ENCODE data around the gene RNF144B. TPM values are rescaled to one million over a fixed set of nuclear protein-coding genes. Genes with fewer than 3 reads are reported as not detected.

RNF144B gene
- total and polyA plus RNA-seq, 2 donors (not counting 1 experiment from before 2014, with no cell fraction given): 3.0 to 17.0 TPM

DNA sequence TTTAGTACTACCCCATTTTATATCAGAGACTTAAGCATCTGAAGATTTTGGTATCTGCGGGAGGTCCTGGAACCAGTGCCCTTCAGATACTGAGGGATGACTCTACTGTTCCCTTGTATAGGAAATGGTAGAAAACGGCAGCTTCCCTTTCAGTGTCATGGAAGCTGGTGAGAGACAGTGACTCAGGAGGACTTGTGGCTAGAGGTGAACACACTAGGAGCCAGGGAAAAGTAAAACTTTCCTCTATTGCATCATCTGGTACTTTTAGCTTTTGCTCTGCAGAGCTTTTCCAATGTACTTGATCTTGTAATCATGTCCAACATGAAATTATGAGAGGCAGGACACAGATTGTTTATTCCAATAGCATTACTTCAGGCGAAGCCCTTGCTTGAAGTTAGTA is 45.0 kb downstream of the RNF144B start:
- 100% methylated on average over 1 of the region's 3 CpGs for WGBS (ENCODE audit: insufficient coverage)
- H3K27me3 Mint-ChIP-seq: no peaks in the 10 kb centered on the region
- no peak overlapping the region for H3K27ac ChIP-seq (ENCODE audit: low read length in 2 of 2)
- H3K4me3 ChIP-seq (ENCODE audit: control extremely low read depth in 1 of 5, extremely low read depth in 1 of 5, insufficient read depth in 1 of 5, low read depth in 2 of 5, low read length in 4 of 5): no peak overlapping the region
- no peak overlapping the region for H3K27ac Mint-ChIP-seq
- no peak overlapping the region for H3K9ac ChIP-seq (ENCODE audit: low read length)
- no peaks in the 10 kb centered on the region for H3K9me3 Mint-ChIP-seq (ENCODE audit: insufficient read depth)
- no peak for DNase-seq
- H2AFZ ChIP-seq (ENCODE audit: insufficient read depth, low read depth, low read length, poor library complexity, severe bottlenecking): no peak overlapping the region
- no peak overlapping the region for H3K4me2 ChIP-seq (replicated peaks; ENCODE audit: low read depth, low read length, poor library complexity, severe bottlenecking)
- ATAC-seq (ENCODE audit: low read depth): no peak
- H3K79me2 ChIP-seq (ENCODE audit: control insufficient read depth, insufficient read depth, low read length): peaks cover 46% of the 10 kb centered on the region
- TF ChIP-seq, protein P1, sequence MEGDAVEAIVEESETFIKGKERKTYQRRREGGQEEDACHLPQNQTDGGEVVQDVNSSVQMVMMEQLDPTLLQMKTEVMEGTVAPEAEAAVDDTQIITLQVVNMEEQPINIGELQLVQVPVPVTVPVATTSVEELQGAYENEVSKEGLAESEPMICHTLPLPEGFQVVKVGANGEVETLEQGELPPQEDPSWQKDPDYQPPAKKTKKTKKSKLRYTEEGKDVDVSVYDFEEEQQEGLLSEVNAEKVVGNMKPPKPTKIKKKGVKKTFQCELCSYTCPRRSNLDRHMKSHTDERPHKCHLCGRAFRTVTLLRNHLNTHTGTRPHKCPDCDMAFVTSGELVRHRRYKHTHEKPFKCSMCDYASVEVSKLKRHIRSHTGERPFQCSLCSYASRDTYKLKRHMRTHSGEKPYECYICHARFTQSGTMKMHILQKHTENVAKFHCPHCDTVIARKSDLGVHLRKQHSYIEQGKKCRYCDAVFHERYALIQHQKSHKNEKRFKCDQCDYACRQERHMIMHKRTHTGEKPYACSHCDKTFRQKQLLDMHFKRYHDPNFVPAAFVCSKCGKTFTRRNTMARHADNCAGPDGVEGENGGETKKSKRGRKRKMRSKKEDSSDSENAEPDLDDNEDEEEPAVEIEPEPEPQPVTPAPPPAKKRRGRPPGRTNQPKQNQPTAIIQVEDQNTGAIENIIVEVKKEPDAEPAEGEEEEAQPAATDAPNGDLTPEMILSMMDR (IDR thresholded peaks at IDR 0.05): no peak
- H3K4me1 Mint-ChIP-seq: peaks cover 11% of the 10 kb centered on the region
- H3K4me1 ChIP-seq (ENCODE audit: control insufficient read depth in 2 of 2, insufficient read depth in 2 of 2, low read length in 2 of 2): no peaks in the 10 kb centered on the region
- H3K36me3 ChIP-seq (replicated peaks in 1 of 2; ENCODE audit: control extremely low read depth in 1 of 2, control insufficient read depth in 1 of 2, extremely low read depth in 1 of 2, insufficient read depth in 2 of 2, low read length in 1 of 2): peaks cover 7 to 10% of the 10 kb centered on the region in 2 experiments
- ChIA-PET CTCF (no interaction called here), POLR2A (no interaction called here)
- H3K4me3 Mint-ChIP-seq: no peak overlapping the region
- H3K9me3 ChIP-seq (ENCODE audit: control extremely low read depth in 1 of 3, control insufficient read depth in 2 of 3, insufficient read depth in 1 of 3, low read length in 2 of 3): no peaks in the 10 kb centered on the region
- no peaks in the 10 kb centered on the region for H3K27me3 ChIP-seq (replicated peaks in 1 of 4; ENCODE audit: control extremely low read depth in 1 of 4, control insufficient read depth in 3 of 4, insufficient read depth in 4 of 4, low read length in 3 of 4)
- H4K20me1 ChIP-seq (ENCODE audit: control insufficient read depth, insufficient read depth, low read length, poor library complexity, severe bottlenecking): no peaks in the 10 kb centered on the region
- intact Hi-C loops (cut with micrococcal nuclease): no loop called here

DNA sequence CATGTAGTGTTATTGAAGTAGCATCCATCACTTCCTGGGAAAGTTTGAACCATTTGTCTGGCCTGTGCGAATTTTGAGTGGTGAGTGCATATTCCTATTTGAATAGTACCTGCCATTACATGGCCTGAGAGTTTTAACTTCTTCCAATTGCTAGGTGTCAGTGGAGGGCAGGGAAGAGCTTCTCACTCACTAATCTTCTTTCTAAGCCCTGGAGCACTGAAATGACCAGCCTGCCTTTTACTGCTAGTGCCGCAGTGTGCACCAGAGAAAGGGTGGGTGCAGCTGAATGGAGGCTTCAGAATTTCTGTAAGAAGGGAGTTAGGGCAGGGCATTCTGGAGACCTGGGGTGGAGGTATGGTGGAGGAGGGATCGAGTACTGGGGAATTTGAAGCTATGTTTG is 45.5 kb downstream of the RNF144B start:
- TF ChIP-seq EZH2 (IDR thresholded peaks at IDR 0.05; ENCODE audit: borderline replicate concordance, insufficient read depth, low read depth, low read length, poor library complexity, severe bottlenecking): no peak
- TF ChIP-seq, protein P1 (IDR thresholded peaks at IDR 0.05): no peak

More for the DNA sequence above, 45.5 kb downstream of the RNF144B start:
- Histone ChIP-seq H3K4me2 (replicated peaks; ENCODE audit: low read depth, low read length, poor library complexity, severe bottlenecking) (no peak overlapping the region), H3K27me3 (replicated peaks in 1 of 4; ENCODE audit: control extremely low read depth in 1 of 4, control insufficient read depth in 3 of 4, insufficient read depth in 4 of 4, low read length in 3 of 4) (no peaks in the 10 kb centered on the region), H3K36me3 (replicated peaks in 1 of 2; ENCODE audit: control extremely low read depth in 1 of 2, control insufficient read depth in 1 of 2, extremely low read depth in 1 of 2, insufficient read depth in 2 of 2, low read length in 1 of 2) (peaks cover 7 to 9% of the 10 kb centered on the region in 2 experiments), H3K9me3 (ENCODE audit: control extremely low read depth in 1 of 3, control insufficient read depth in 2 of 3, insufficient read depth in 1 of 3, low read length in 2 of 3) (no peaks in the 10 kb centered on the region), H3K4me3 (ENCODE audit: control extremely low read depth in 1 of 5, extremely low read depth in 1 of 5, insufficient read depth in 1 of 5, low read depth in 2 of 5, low read length in 4 of 5) (no peak overlapping the region), H4K20me1 (ENCODE audit: control insufficient read depth, insufficient read depth, low read length, poor library complexity, severe bottlenecking) (no peaks in the 10 kb centered on the region), H3K27ac (ENCODE audit: low read length in 2 of 2) (no peak overlapping the region), H3K79me2 (ENCODE audit: control insufficient read depth, insufficient read depth, low read length) (peaks cover 45% of the 10 kb centered on the region), H3K4me1 (ENCODE audit: control insufficient read depth in 2 of 2, insufficient read depth in 2 of 2, low read length in 2 of 2) (no peaks in the 10 kb centered on the region), H2AFZ (ENCODE audit: insufficient read depth, low read depth, low read length, poor library complexity, severe bottlenecking) (no peak overlapping the region), H3K9ac (ENCODE audit: low read length) (no peak overlapping the region)
- Mint-ChIP-seq H3K27me3 (no peaks in the 10 kb centered on the region), H3K4me1 (peaks cover 11% of the 10 kb centered on the region), H3K27ac (no peak overlapping the region), H3K9me3 (ENCODE audit: insufficient read depth) (no peaks in the 10 kb centered on the region), H3K4me3 (no peak overlapping the region)
- POLR2A ChIA-PET: no interaction called here
- intact Hi-C loops (cut with micrococcal nuclease): no loop called here
- no peak for ATAC-seq (ENCODE audit: low read depth)
- CTCF ChIA-PET: no interaction called here
- 93% methylated on average over 2 of the region's 3 CpGs for WGBS (ENCODE audit: insufficient coverage)
- no peak for DNase-seq
